ENCODE measurements around the gene MARCHF9. TPM values are rescaled to one million over a fixed set of nuclear protein-coding genes. Genes with fewer than 3 reads are reported as not detected.
A peak's percentile ranks its signal among the peaks of the same experiment; 100 is the strongest.
"Not testable (repeated sequence)": the region's sequence is repeated elsewhere in the genome, so short reads cannot be mapped to it uniquely, and the experiment has no call there.

MARCHF9 gene
- total and polyA plus RNA-seq, 5 donors, result 14.3 to 17.8 (median 16.3) TPM

GRCh38 chr12:57766464-57767304 lies 11.8 kb downstream of the MARCHF9 start, which contains the start of gene CYP27B1:
Gene CYP27B1, minus strand, starts transcription at chr12:57767078. Its CDS starts 37 bp downstream, at chr12:57767041.
- peak; percentile 8 to 18 for ATAC-seq
- H3K27ac ChIP-seq (ENCODE audit: low read length), result no peak within 1 kb of the TSS
- peaks cover 7% of the 10 kb centered on the region for H3K4me1 ChIP-seq (ENCODE audit: control insufficient read depth, insufficient read depth, low read length)
- H3K4me3 ChIP-seq (ENCODE audit: low read length), result peak within 1 kb of the TSS; percentile 22
- no peaks in the 10 kb centered on the region for H3K9me3 ChIP-seq (ENCODE audit: control insufficient read depth, low read length)
- peak; percentile 55 to 80 (median 71) for DNase-seq
- no peaks in the 10 kb centered on the region for H3K27me3 ChIP-seq (ENCODE audit: control insufficient read depth, insufficient read depth)
- WGBS, result 4% methylated on average over 38 of the region's 38 CpGs
- intact Hi-C loops (cut with DNase I), result no loop called here

GRCh38 chr12:57767305-57767698 lies 12.4 kb downstream of the MARCHF9 start:
- ATAC-seq, result no peak
- Histone ChIP-seq H3K27ac (ENCODE audit: low read length) (no peak overlapping the region), H3K9me3 (ENCODE audit: control insufficient read depth, low read length) (no peaks in the 10 kb centered on the region), H3K4me1 (ENCODE audit: control insufficient read depth, insufficient read depth, low read length) (peaks cover 7% of the 10 kb centered on the region), H3K4me3 (ENCODE audit: low read length) (no peak overlapping the region), H3K27me3 (ENCODE audit: control insufficient read depth, insufficient read depth) (no peaks in the 10 kb centered on the region)
- no peak for DNase-seq
- intact Hi-C loops (cut with DNase I), result no loop called here

GRCh38 chr12:57767876-57768275 lies 13.0 kb downstream of the MARCHF9 start:
- no peak overlapping the region for H3K27ac ChIP-seq (ENCODE audit: low read length)
- DNase-seq (no peak), ATAC-seq (no peak)
- no peaks in the 10 kb centered on the region for H3K27me3 ChIP-seq (ENCODE audit: control insufficient read depth, insufficient read depth)
- H3K4me1 ChIP-seq (ENCODE audit: control insufficient read depth, insufficient read depth, low read length), result peaks cover 7% of the 10 kb centered on the region
- no peak overlapping the region for H3K4me3 ChIP-seq (ENCODE audit: low read length)
- intact Hi-C loops (cut with DNase I), result no loop called here
- 95% methylated on average over 3 of the region's 3 CpGs for whole genome bisulfite sequencing
- H3K9me3 ChIP-seq (ENCODE audit: control insufficient read depth, low read length), result no peaks in the 10 kb centered on the region

DNA sequence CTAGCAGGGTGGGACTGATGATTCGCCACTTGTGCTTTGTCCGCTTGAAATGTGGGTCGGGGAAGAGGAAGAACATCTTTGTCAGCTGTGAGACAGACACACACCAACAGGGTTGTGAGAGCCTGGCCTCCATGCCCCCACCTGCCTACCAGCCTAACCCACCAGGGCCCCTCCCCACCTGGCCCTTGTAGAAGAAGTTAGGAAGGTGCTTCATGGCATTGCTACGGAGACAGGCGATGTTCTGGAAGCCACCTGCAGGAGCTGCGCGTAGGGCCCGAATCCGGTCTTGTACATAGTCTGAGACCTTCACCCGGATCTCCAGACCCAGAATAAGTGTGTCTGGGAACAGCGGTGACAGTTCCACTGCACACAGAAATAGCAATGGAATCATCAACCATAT lies 14.7 kb downstream of the MARCHF9 start:
- H3K27me3 ChIP-seq (ENCODE audit: control insufficient read depth, insufficient read depth), result no peaks in the 10 kb centered on the region
- intact Hi-C loops (cut with DNase I), result no loop called here
- no peak overlapping the region for H3K27ac ChIP-seq (ENCODE audit: low read length)
- 97% methylated on average over 11 of the region's 11 CpGs for WGBS
- no peaks in the 10 kb centered on the region for H3K9me3 ChIP-seq (ENCODE audit: control insufficient read depth, low read length)
- peaks cover 7% of the 10 kb centered on the region for H3K4me1 ChIP-seq (ENCODE audit: control insufficient read depth, insufficient read depth, low read length)
- no peak overlapping the region for H3K4me3 ChIP-seq (ENCODE audit: low read length)
- DNase-seq (no peak), ATAC-seq (no peak)

DNA sequence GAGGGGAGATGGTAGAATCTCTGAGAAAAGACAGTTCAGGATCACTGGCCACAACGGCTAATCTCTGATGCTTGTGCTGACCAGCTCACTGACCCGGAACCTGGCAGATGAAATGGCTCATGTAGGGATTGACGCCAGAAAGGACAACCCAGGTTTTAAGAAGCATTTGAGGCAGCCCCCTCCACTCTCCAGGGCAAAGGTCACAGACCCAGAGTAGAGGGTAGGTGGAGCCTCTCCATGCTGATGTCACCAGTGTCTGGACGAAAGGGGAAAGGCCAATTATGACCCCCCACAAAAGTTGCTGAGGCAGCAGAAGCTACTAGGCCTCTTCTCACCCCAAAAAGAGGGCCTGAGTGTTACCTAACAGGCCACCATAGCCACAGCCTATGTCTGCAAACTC lies 15.8 kb downstream of the MARCHF9 start:
- no peak overlapping the region for H3K4me3 ChIP-seq (ENCODE audit: low read length)
- peaks cover 3% of the 10 kb centered on the region for H3K4me1 ChIP-seq (ENCODE audit: control insufficient read depth, insufficient read depth, low read length)
- H3K27ac ChIP-seq (ENCODE audit: low read length), result no peak overlapping the region
- DNase-seq (no peak), ATAC-seq (no peak)
- intact Hi-C loops (cut with DNase I), result no loop called here
- 90% methylated on average over 4 of the region's 4 CpGs for WGBS
- no peaks in the 10 kb centered on the region for H3K9me3 ChIP-seq (ENCODE audit: control insufficient read depth, low read length)
- H3K27me3 ChIP-seq (ENCODE audit: control insufficient read depth, insufficient read depth), result no peaks in the 10 kb centered on the region

GRCh38 chr12:57771236-57771872 lies 16.5 kb downstream of the MARCHF9 start:
- H3K27me3 ChIP-seq (ENCODE audit: control insufficient read depth, insufficient read depth), result no peaks in the 10 kb centered on the region
- no peaks in the 10 kb centered on the region for H3K9me3 ChIP-seq (ENCODE audit: control insufficient read depth, low read length)
- 2% methylated on average over 16 of the region's 16 CpGs for WGBS
- H3K4me1 ChIP-seq (ENCODE audit: control insufficient read depth, insufficient read depth, low read length), result peaks cover 3% of the 10 kb centered on the region
- DNase-seq (peak; percentile 94 to 96 (median 95)), ATAC-seq (peak; percentile 83 to 89)
- peak overlapping the region; percentile 49 for H3K4me3 ChIP-seq (ENCODE audit: low read length)
- intact Hi-C loops (cut with DNase I), result no loop called here
- peak overlapping the region; percentile 34 for H3K27ac ChIP-seq (ENCODE audit: low read length)

DNA sequence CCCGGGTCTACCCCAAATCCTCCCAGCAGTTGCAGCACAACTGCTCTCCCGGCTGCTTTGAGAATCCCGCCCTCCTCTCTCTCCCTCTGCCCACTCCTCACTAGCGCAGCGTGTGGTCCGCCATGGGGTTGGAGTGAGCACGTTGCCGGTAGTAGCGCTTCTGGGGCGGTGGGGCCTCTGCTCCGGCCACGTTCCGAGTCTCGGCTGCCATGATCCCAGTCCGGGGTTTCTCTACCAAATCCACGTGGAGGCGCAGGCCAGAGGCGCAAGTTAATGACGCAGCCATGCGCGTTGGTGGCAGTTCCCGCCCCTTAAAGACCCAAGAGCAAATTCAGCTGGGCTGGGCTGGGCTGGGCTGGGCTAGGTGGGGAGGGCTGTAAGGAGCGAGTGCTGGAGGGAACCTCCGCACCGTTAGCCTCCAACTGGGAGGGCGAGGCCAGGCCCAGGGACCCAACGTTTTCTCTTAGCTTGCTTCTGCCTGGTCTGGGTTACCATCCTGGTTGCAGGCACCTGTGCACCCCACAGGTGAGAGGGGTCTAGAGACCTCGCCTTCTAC lies 17.0 kb downstream of the MARCHF9 start, which contains the start of gene METTL1:
TSS of gene METTL1 (minus strand) at position 233 of the 556 bp plus-strand sequence. CDS start at position 211, 22 bp downstream.
- under 1% methylated on average over 28 of the region's 28 CpGs for WGBS
- Histone ChIP-seq H3K27ac (ENCODE audit: low read length) (peak within 1 kb of the TSS; percentile 73), H3K4me3 (ENCODE audit: low read length) (peak within 1 kb of the TSS; percentile 49), H3K4me1 (ENCODE audit: control insufficient read depth, insufficient read depth, low read length) (peaks cover 3% of the 10 kb centered on the region), H3K27me3 (ENCODE audit: control insufficient read depth, insufficient read depth) (no peaks in the 10 kb centered on the region), H3K9me3 (ENCODE audit: control insufficient read depth, low read length) (no peaks in the 10 kb centered on the region)
- peak; percentile 96 to 97 for ATAC-seq
- peak; percentile 95 to 98 (median 97) for DNase-seq
- intact Hi-C loops (cut with DNase I), result no loop called here

GRCh38 chr12:57772429-57773322 lies 17.8 kb downstream of the MARCHF9 start, which contains the start of gene EEF1AKMT3:
Gene EEF1AKMT3, plus strand, starts transcription at chr12:57772614. Its CDS starts 111 bp downstream, at chr12:57772725.
- Histone ChIP-seq H3K9me3 (ENCODE audit: control insufficient read depth, low read length) (no peaks in the 10 kb centered on the region), H3K27ac (ENCODE audit: low read length) (peak within 1 kb of the TSS; percentile 73), H3K27me3 (ENCODE audit: control insufficient read depth, insufficient read depth) (no peaks in the 10 kb centered on the region), H3K4me3 (ENCODE audit: low read length) (peak within 1 kb of the TSS; percentile 49), H3K4me1 (ENCODE audit: control insufficient read depth, insufficient read depth, low read length) (peaks cover 3% of the 10 kb centered on the region)
- intact Hi-C loops (cut with DNase I), result no loop called here
- DNase-seq, result peak; percentile 74 to 88 (median 87)
- peak; percentile 75 to 81 for ATAC-seq
- 2% methylated on average over 67 of the region's 67 CpGs for WGBS

GRCh38 chr12:57774634-57775033 lies 19.7 kb downstream of the MARCHF9 start:
- H3K4me3 ChIP-seq (ENCODE audit: low read length); DNase-seq; H3K27ac ChIP-seq (ENCODE audit: low read length); ATAC-seq; H3K4me1 ChIP-seq (ENCODE audit: control insufficient read depth, insufficient read depth, low read length); H3K9me3 ChIP-seq (ENCODE audit: control insufficient read depth, low read length); H3K27me3 ChIP-seq (ENCODE audit: control insufficient read depth, insufficient read depth); intact Hi-C loops (cut with DNase I): not testable (repeated sequence)
- 93% methylated on average over 11 of the region's 11 CpGs for WGBS

- H3K4me3 ChIP-seq (ENCODE audit: low read length), result no peak overlapping the region
- WGBS, result 91% methylated on average over 3 of the region's 3 CpGs
- no peaks in the 10 kb centered on the region for H3K27me3 ChIP-seq (ENCODE audit: control insufficient read depth, insufficient read depth)
- H3K9me3 ChIP-seq (ENCODE audit: control insufficient read depth, low read length), result no peaks in the 10 kb centered on the region
- ATAC-seq (no peak), DNase-seq (no peak)
- H3K4me1 ChIP-seq (ENCODE audit: control insufficient read depth, insufficient read depth, low read length), result peaks cover 3% of the 10 kb centered on the region
- intact Hi-C loops (cut with DNase I), result no loop called here
- no peak overlapping the region for H3K27ac ChIP-seq (ENCODE audit: low read length)
Observed at GRCh38 chr12:57775044-57775443, 20.1 kb downstream of the MARCHF9 start.

All from right cardiac atrium (tissue), 5 donors.